HEK293T (cell line): ENCODE data around the gene DAD1.

Experiments used
- ARNT ChIP-seq: fragments of 450-650 bp; IDR thresholded peaks from 2 replicates; pipeline ENCODE4 v1.6.1; 2017; ENCODE audit warnings: mild to moderate bottlenecking
- CTBP1 ChIP-seq: fragments of 450-650 bp; IDR thresholded peaks from 2 replicates; pipeline ENCODE4 v1.6.1; 2016; ENCODE audit warnings: borderline replicate concordance
- ELF4 ChIP-seq: fragments of 450-650 bp; IDR thresholded peaks from 2 replicates; pipeline ENCODE4 v1.6.1; 2017; ENCODE audit warnings: antibody characterized with exemption
- FOXA1 ChIP-seq: fragments of 450-650 bp; IDR thresholded peaks from 2 replicates; pipeline ENCODE4 v1.6.1; 2016; ENCODE audit warnings: mild to moderate bottlenecking
- FOXM1 ChIP-seq: fragments of 450-650 bp; IDR thresholded peaks from 2 replicates; pipeline ENCODE4 v1.6.1; 2017; ENCODE audit warnings: mild to moderate bottlenecking, borderline replicate concordance
- HDGF ChIP-seq: fragments of 450-650 bp; IDR thresholded peaks from 2 replicates; pipeline ENCODE4 v1.6.1; 2017; ENCODE audit warnings: antibody characterized with exemption, borderline replicate concordance
- LEF1 ChIP-seq: fragments of 450-650 bp; IDR thresholded peaks from 2 replicates; pipeline ENCODE4 v1.6.1; 2017; ENCODE audit warnings: mild to moderate bottlenecking, borderline replicate concordance
- PKNOX1 ChIP-seq: fragments of 450-650 bp; IDR thresholded peaks from 2 replicates; pipeline ENCODE4 v1.6.1; 2016
- SP1 ChIP-seq: fragments of 450-650 bp; IDR thresholded peaks from 2 replicates; pipeline ENCODE4 v1.6.1; 2017
- SUZ12 ChIP-seq: fragments of 450-650 bp; IDR thresholded peaks from 2 replicates; pipeline ENCODE4 v1.6.1; 2016; ENCODE audit warnings: mild to moderate bottlenecking

GRCh38 chr14:22606380-22606779 is 17.4 kb upstream of the DAD1 start:
- TF ChIP-seq PKNOX1 (no peak), SUZ12 (no peak), CTBP1 (no peak), ELF4 (no peak), SP1 (no peak), ARNT (no peak), LEF1 (no peak), FOXM1 (no peak), HDGF (no peak), FOXA1 (no peak)
